Measurements from ENCODE around the gene GPRC5B. TPM values are rescaled to one million over a fixed set of nuclear protein-coding genes. Genes with fewer than 3 reads are reported as not detected.
A peak's percentile ranks its signal among the peaks of the same experiment; 100 is the strongest.

GPRC5B gene
- total and polyA plus RNA-seq, 2 of the 8 experiments (the other 6 are each of a cell fraction or from before 2014, with no cell fraction given): 106 to 160 TPM

DNA sequence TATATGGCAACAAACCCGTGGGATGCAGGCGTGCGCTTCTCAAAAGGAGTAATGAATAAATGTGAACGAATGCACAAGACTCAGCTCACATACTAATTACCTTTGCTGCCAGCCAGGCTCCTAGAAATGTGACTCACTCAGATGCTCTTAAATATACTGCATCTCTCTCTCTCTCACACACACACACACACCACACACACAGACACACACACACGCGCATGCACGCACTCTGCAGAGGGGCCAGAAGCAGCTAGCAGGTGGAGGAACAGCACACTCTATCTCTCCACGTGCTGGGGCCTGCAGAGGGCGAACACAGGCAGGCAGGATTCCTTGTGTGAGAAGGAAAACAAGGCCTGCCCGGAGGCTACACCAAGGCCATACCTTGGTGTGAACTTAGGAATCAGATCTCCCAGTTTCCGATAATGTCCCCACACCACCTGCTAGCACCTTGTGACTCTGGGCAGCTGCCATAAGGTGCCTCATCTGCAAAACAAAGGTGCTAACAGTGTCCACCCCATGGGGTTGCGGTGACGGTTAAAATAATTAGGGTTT lies 5.3 kb downstream of the GPRC5B start (continued):
- TF ChIP-seq POLR2A (IDR thresholded peaks at IDR 0.05; ENCODE audit: control extremely low read depth in 1 of 2, low read depth in 2 of 2, low read length in 2 of 2) (0 out of 3 replicates have a peak, but pooled peaks of 1 of the 2 experiments have one; percentile 23), POLR2AphosphoS5 (IDR thresholded peaks at IDR 0.05; ENCODE audit: low read depth, low read length) (peak; percentile 50; the same call in 1 of the 2 replicates), HDAC6 (IDR thresholded peaks at IDR 0.05; ENCODE audit: low read depth, low read length) (no peak), RNF2 (IDR thresholded peaks at IDR 0.05; ENCODE audit: borderline replicate concordance, low read depth, low read length, missing control alignments, poor library complexity, severe bottlenecking) (no peak), HDAC2 (IDR thresholded peaks at IDR 0.05; ENCODE audit: borderline replicate concordance in 1 of 2, low read depth in 2 of 2, low read length in 2 of 2) (peak in 1 of 2 experiments; percentile 66; a peak in 1 of 4 replicates), JUND (IDR thresholded peaks at IDR 0.05; ENCODE audit: low read length) (no peak), SIX5 (IDR thresholded peaks at IDR 0.05; ENCODE audit: low read depth, low read length) (no peak), RXRA (IDR thresholded peaks at IDR 0.05; ENCODE audit: insufficient read depth, low read depth, low read length) (no peak), SP2 (IDR thresholded peaks at IDR 0.05; ENCODE audit: low read length) (no peak), SUZ12 (IDR thresholded peaks at IDR 0.05; ENCODE audit: low read length) (no peak), YY1 (IDR thresholded peaks at IDR 0.05; ENCODE audit: low read depth, low read length) (no peak), EP300 (IDR thresholded peaks at IDR 0.05; ENCODE audit: borderline replicate concordance in 1 of 2, low read depth in 2 of 2, low read length in 2 of 2) (no peak), JUN (IDR thresholded peaks at IDR 0.05; ENCODE audit: low read depth, low read length) (no peak), SIN3A (conservative IDR thresholded peaks at IDR 0.05 in 1 of 2, IDR thresholded peaks at IDR 0.05 in 1 of 2; ENCODE audit: low read depth in 1 of 2, low read length in 2 of 2) (no peak), CBX5 (IDR thresholded peaks at IDR 0.05; ENCODE audit: low read depth, low read length) (no peak)
- TF ChIP-seq, protein P1, sequence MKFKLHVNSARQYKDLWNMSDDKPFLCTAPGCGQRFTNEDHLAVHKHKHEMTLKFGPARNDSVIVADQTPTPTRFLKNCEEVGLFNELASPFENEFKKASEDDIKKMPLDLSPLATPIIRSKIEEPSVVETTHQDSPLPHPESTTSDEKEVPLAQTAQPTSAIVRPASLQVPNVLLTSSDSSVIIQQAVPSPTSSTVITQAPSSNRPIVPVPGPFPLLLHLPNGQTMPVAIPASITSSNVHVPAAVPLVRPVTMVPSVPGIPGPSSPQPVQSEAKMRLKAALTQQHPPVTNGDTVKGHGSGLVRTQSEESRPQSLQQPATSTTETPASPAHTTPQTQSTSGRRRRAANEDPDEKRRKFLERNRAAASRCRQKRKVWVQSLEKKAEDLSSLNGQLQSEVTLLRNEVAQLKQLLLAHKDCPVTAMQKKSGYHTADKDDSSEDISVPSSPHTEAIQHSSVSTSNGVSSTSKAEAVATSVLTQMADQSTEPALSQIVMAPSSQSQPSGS (IDR thresholded peaks at IDR 0.05; ENCODE audit: low read length): no peak
- TF ChIP-seq, protein P2, sequence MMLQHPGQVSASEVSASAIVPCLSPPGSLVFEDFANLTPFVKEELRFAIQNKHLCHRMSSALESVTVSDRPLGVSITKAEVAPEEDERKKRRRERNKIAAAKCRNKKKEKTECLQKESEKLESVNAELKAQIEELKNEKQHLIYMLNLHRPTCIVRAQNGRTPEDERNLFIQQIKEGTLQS (IDR thresholded peaks at IDR 0.05; ENCODE audit: insufficient read depth, low read depth, low read length): no peak
